HEK293 (cell line): ENCODE results near the gene SYN1.

ENCODE experiments used
- CTCF ChIA-PET: fragments of 350-600 bp; formaldehyde crosslinking; extraction: SDS; loops from one replicate; lab custom pipeline; 2021; ENCODE audit warnings: antibody characterized with exemption; lab: Yijun Ruan, JAX
- POLR2A ChIA-PET: fragments of 300-600 bp; formaldehyde crosslinking; extraction: SDS; loops from one replicate; lab custom pipeline; 2020; ENCODE audit warnings: antibody characterized with exemption, inconsistent platforms; lab: Yijun Ruan, JAX
- H3K27ac ChIP-seq: fragments of 200-500 bp; sonication (Bioruptor generic); 2 replicates; pipeline ENCODE4 v1.5.1; 2014; ENCODE audit warnings: low read depth, low read length, control low read depth, inconsistent platforms; ENCODE audit errors: extremely low read depth
- H3K36me3 ChIP-seq, 2 experiments: fragments of 200-500 bp in 1 of 2; sonication (Bioruptor generic) in 1 of 2; 1 replicate in 1 of 2; 2 replicates in 1 of 2; pipeline ENCODE4 v1.5.1; 2014 to 2017; ENCODE audit warnings: inconsistent platforms in 2 of 2, low read length in 2 of 2; ENCODE audit not compliant: control insufficient read depth in 2 of 2, insufficient read depth in 1 of 2
- H3K4me1 ChIP-seq: fragments of 200-500 bp; sonication (Bioruptor generic); 2 replicates; pipeline ENCODE4 v1.5.1; 2014; ENCODE audit warnings: mild to moderate bottlenecking, low read length, inconsistent platforms; ENCODE audit not compliant: control insufficient read depth, insufficient read depth
- H3K4me3 ChIP-seq: 2 replicates; pipeline ENCODE4 v1.5.1; 2011; ENCODE audit warnings: low read depth, mild to moderate bottlenecking, control low read depth, low read length, moderate library complexity
- H3K9me3 ChIP-seq: fragments of 200-500 bp; sonication (Bioruptor generic); 2 replicates; pipeline ENCODE4 v1.5.1; 2014; ENCODE audit warnings: low read depth, low read length, inconsistent platforms; ENCODE audit not compliant: control insufficient read depth, insufficient read depth
- BCL11B ChIP-seq: fragments of 450-650 bp; formaldehyde crosslinking; IDR thresholded peaks from 2 replicates; pipeline ENCODE4 v1.5.1; 2016; ENCODE audit warnings: low read depth, missing biosample characterization, missing genetic modification characterization
- GLI2 ChIP-seq: fragments of 450-650 bp; formaldehyde crosslinking; IDR thresholded peaks from 2 replicates; pipeline ENCODE4; 2017; ENCODE audit warnings: missing biosample characterization, missing genetic modification characterization, low read depth, borderline replicate concordance
- IKZF3 ChIP-seq: fragments of 450-650 bp; IDR thresholded peaks from 2 replicates; pipeline ENCODE4 v1.5.0; 2018; ENCODE audit warnings: missing biosample characterization, mild to moderate bottlenecking, missing genetic modification characterization, moderate library complexity
- ZFP41 ChIP-seq: fragments of 450-650 bp; formaldehyde crosslinking; IDR thresholded peaks from 2 replicates; pipeline ENCODE4 v1.5.1; 2016; ENCODE audit warnings: missing biosample characterization, missing genetic modification characterization, borderline replicate concordance
- ZNF132 ChIP-seq: fragments of 450-650 bp; formaldehyde crosslinking; IDR thresholded peaks from 2 replicates; pipeline ENCODE4 v1.5.1; 2017; ENCODE audit warnings: missing biosample characterization, missing genetic modification characterization, borderline replicate concordance
- ZNF146 ChIP-seq: fragments of 450-650 bp; formaldehyde crosslinking; IDR thresholded peaks from 2 replicates; pipeline ENCODE4 v1.5.1; 2016; ENCODE audit warnings: missing biosample characterization, missing genetic modification characterization
- ZNF169 ChIP-seq: fragments of 450-650 bp; formaldehyde crosslinking; IDR thresholded peaks from 2 replicates; pipeline ENCODE4 v1.5.1; 2016; ENCODE audit warnings: missing biosample characterization, missing genetic modification characterization
- ZNF202 ChIP-seq: fragments of 450-650 bp; formaldehyde crosslinking; IDR thresholded peaks from 2 replicates; pipeline ENCODE4 v1.5.1; 2016; ENCODE audit warnings: missing biosample characterization, missing genetic modification characterization, borderline replicate concordance
- ZNF23 ChIP-seq: fragments of 450-650 bp; formaldehyde crosslinking; IDR thresholded peaks from 2 replicates; pipeline ENCODE4 v1.5.1; 2016; ENCODE audit warnings: missing biosample characterization, missing genetic modification characterization, borderline replicate concordance
- ZNF24 ChIP-seq: fragments of 450-650 bp; formaldehyde crosslinking; IDR thresholded peaks from 2 replicates; pipeline ENCODE4 v1.5.1; 2016; ENCODE audit warnings: missing biosample characterization, missing genetic modification characterization
- ZNF292 ChIP-seq: fragments of 450-650 bp; formaldehyde crosslinking; IDR thresholded peaks from 2 replicates; pipeline ENCODE4 v1.5.1; 2016; ENCODE audit warnings: low read depth, missing biosample characterization, missing genetic modification characterization, borderline replicate concordance
- ZNF324 ChIP-seq: fragments of 450-650 bp; formaldehyde crosslinking; IDR thresholded peaks from 2 replicates; pipeline ENCODE4 v1.5.1; 2016; ENCODE audit warnings: missing biosample characterization, missing genetic modification characterization
- ZNF596 ChIP-seq: fragments of 450-650 bp; IDR thresholded peaks from 2 replicates; pipeline ENCODE4 v1.5.0; 2018; ENCODE audit warnings: missing biosample characterization, mild to moderate bottlenecking, missing genetic modification characterization, moderate library complexity
- ZNF626 ChIP-seq: fragments of 450-650 bp; sonication (Bioruptor Pico); formaldehyde crosslinking; IDR thresholded peaks from 2 replicates; pipeline ENCODE4 v1.5.1; 2018; ENCODE audit warnings: missing biosample characterization, missing genetic modification characterization, inconsistent platforms
- ZNF660 ChIP-seq: fragments of 450-650 bp; IDR thresholded peaks from 2 replicates; pipeline ENCODE4 v1.5.1; 2018; ENCODE audit warnings: missing biosample characterization, mild to moderate bottlenecking, missing genetic modification characterization
- ZNF777 ChIP-seq: fragments of 450-650 bp; formaldehyde crosslinking; IDR thresholded peaks from 2 replicates; pipeline ENCODE4 v1.5.1; 2017; ENCODE audit warnings: missing biosample characterization, missing genetic modification characterization, borderline replicate concordance
- TF ChIP-seq, protein P1 (sequence below): fragments of 450-650 bp; formaldehyde crosslinking; IDR thresholded peaks from 2 replicates; pipeline ENCODE4 v1.5.1; 2016; ENCODE audit warnings: missing biosample characterization, missing genetic modification characterization
- TF ChIP-seq, protein P2 (sequence below): fragments of 450-650 bp; formaldehyde crosslinking; IDR thresholded peaks from 2 replicates; pipeline ENCODE4 v1.5.1; 2017; ENCODE audit warnings: missing biosample characterization, missing genetic modification characterization
- TF ChIP-seq, protein P3 (sequence below): fragments of 450-650 bp; formaldehyde crosslinking; IDR thresholded peaks from 2 replicates; pipeline ENCODE4 v1.5.1; 2016; ENCODE audit warnings: missing biosample characterization, missing genetic modification characterization, low read depth
- TF ChIP-seq, protein P4 (sequence below): fragments of 450-650 bp; formaldehyde crosslinking; IDR thresholded peaks from 2 replicates; pipeline ENCODE4 v1.5.1; 2016; ENCODE audit warnings: missing biosample characterization, missing genetic modification characterization
- TF ChIP-seq, protein P5 (sequence below): fragments of 450-650 bp; formaldehyde crosslinking; IDR thresholded peaks from 2 replicates; pipeline ENCODE4 v1.5.1; 2016; ENCODE audit warnings: missing biosample characterization, missing genetic modification characterization
- TF ChIP-seq, protein P6 (sequence below): fragments of 450-650 bp; formaldehyde crosslinking; IDR thresholded peaks from 2 replicates; pipeline ENCODE4 v1.5.1; 2016; ENCODE audit warnings: missing biosample characterization, missing genetic modification characterization

The SYN1 gene

DNA sequence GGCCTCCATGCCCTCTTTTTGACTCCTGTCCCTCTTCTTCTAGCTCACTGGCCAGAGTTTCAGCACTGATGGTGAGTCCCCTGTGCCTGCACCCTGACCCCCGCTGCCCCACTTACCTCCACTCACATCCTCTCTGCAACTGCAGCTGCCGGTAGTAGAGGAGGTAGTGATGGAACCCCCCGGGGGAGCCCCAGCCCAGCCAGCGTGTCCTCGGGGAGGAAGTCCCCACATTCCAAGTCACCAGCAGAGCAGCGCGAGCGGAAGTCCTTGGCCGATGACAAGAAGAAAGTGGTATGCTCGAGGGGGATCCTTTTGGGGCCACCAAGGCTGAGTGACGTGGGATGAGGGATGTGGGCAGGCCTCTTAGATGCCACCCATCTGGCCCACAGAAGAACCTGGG, 52.8 kb downstream of the SYN1 start (continued):
- TF ChIP-seq, protein P1, sequence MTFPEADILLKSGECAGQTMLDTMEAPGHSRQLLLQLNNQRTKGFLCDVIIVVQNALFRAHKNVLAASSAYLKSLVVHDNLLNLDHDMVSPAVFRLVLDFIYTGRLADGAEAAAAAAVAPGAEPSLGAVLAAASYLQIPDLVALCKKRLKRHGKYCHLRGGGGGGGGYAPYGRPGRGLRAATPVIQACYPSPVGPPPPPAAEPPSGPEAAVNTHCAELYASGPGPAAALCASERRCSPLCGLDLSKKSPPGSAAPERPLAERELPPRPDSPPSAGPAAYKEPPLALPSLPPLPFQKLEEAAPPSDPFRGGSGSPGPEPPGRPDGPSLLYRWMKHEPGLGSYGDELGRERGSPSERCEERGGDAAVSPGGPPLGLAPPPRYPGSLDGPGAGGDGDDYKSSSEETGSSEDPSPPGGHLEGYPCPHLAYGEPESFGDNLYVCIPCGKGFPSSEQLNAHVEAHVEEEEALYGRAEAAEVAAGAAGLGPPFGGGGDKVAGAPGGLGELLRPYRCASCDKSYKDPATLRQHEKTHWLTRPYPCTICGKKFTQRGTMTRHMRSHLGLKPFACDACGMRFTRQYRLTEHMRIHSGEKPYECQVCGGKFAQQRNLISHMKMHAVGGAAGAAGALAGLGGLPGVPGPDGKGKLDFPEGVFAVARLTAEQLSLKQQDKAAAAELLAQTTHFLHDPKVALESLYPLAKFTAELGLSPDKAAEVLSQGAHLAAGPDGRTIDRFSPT (tag by site-specific recombination): no peak
- no peak for TF ChIP-seq ZNF23 (tag by site-specific recombination)
- TF ChIP-seq ZNF202: no peak
- TF ChIP-seq ZNF24 (tag by site-specific recombination): no peak
- TF ChIP-seq, protein P2, sequence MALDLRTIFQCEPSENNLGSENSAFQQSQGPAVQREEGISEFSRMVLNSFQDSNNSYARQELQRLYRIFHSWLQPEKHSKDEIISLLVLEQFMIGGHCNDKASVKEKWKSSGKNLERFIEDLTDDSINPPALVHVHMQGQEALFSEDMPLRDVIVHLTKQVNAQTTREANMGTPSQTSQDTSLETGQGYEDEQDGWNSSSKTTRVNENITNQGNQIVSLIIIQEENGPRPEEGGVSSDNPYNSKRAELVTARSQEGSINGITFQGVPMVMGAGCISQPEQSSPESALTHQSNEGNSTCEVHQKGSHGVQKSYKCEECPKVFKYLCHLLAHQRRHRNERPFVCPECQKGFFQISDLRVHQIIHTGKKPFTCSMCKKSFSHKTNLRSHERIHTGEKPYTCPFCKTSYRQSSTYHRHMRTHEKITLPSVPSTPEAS: no peak
- no peak for TF ChIP-seq ZNF132
- TF ChIP-seq, protein P3, sequence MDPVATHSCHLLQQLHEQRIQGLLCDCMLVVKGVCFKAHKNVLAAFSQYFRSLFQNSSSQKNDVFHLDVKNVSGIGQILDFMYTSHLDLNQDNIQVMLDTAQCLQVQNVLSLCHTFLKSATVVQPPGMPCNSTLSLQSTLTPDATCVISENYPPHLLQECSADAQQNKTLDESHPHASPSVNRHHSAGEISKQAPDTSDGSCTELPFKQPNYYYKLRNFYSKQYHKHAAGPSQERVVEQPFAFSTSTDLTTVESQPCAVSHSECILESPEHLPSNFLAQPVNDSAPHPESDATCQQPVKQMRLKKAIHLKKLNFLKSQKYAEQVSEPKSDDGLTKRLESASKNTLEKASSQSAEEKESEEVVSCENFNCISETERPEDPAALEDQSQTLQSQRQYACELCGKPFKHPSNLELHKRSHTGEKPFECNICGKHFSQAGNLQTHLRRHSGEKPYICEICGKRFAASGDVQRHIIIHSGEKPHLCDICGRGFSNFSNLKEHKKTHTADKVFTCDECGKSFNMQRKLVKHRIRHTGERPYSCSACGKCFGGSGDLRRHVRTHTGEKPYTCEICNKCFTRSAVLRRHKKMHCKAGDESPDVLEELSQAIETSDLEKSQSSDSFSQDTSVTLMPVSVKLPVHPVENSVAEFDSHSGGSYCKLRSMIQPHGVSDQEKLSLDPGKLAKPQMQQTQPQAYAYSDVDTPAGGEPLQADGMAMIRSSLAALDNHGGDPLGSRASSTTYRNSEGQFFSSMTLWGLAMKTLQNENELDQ (tag by site-specific recombination): no peak
- TF ChIP-seq ZNF777 (tag by site-specific recombination): no peak
- TF ChIP-seq ZNF146 (tag by site-specific recombination): no peak
- TF ChIP-seq ZNF660 (tag by site-specific recombination): no peak
- TF ChIP-seq ZNF626 (tag by site-specific recombination): no peak
- no peak for TF ChIP-seq ZNF324 (tag by site-specific recombination)

DNA sequence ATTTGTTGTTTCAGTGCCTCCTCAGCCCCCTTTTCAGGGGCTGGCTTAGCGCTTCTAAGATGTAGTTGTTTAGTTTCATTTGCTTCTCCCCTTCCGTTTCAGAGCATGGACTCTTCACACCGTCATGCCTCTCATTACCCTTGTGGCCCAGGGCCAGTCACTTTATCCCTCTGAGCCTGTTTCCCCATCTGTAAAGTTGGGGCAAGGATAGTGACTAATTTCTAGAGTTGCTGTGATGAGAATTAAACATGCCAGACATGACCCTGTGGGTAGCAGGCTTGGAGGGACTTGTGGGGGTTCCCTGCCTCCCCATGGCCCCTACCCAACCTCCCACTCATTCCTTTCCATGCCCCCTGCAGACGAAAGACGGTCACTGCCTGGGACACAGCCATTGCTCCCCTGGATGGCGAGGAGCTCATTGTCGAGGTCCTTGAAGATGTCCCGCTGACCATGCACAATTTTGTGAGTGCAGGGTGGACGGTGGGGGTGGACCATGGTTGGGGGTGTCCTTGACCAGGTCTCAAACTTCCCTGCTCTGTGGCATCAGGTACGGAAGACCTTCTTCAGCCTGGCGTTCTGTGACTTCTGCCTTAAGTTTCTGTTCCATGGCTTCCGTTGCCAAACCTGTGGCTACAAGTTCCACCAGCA, 55.1 kb downstream of the SYN1 start:
- Histone ChIP-seq H3K4me3 (no peak overlapping the region), H3K9me3 (no peaks in the 10 kb centered on the region), H3K4me1 (no peaks in the 10 kb centered on the region; the same call in 1 of the 2 replicates), H3K27ac (no peak overlapping the region), H3K36me3 (peaks cover 0 to 63% of the 10 kb centered on the region in 2 experiments; a peak in 1 of 3 replicates)
- ChIA-PET CTCF (interaction anchor here (0.5 to 1.0 kb wide), 4 partner anchors 18 to 1024 kb away, joined by 3 to 5 read pairs (median 3); no protein-coding TSS in a partner anchor), POLR2A (no interaction called here)
- TF ChIP-seq IKZF3 (tag by site-specific recombination) (no peak), ZNF596 (tag by site-specific recombination) (no peak), ZFP41 (tag by site-specific recombination) (no peak), BCL11B (tag by site-specific recombination) (no peak), ZNF169 (tag by site-specific recombination) (no peak), GLI2 (tag by site-specific recombination) (no peak), ZNF146 (tag by site-specific recombination) (no peak), ZNF660 (tag by site-specific recombination) (no peak), ZNF292 (no peak)
- TF ChIP-seq, protein P4, sequence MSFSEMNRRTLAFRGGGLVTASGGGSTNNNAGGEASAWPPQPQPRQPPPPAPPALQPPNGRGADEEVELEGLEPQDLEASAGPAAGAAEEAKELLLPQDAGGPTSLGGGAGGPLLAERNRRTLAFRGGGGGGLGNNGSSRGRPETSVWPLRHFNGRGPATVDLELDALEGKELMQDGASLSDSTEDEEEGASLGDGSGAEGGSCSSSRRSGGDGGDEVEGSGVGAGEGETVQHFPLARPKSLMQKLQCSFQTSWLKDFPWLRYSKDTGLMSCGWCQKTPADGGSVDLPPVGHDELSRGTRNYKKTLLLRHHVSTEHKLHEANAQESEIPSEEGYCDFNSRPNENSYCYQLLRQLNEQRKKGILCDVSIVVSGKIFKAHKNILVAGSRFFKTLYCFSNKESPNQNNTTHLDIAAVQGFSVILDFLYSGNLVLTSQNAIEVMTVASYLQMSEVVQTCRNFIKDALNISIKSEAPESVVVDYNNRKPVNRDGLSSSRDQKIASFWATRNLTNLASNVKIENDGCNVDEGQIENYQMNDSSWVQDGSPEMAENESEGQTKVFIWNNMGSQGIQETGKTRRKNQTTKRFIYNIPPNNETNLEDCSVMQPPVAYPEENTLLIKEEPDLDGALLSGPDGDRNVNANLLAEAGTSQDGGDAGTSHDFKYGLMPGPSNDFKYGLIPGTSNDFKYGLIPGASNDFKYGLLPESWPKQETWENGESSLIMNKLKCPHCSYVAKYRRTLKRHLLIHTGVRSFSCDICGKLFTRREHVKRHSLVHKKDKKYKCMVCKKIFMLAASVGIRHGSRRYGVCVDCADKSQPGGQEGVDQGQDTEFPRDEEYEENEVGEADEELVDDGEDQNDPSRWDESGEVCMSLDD (tag by site-specific recombination): no peak
- TF ChIP-seq, protein P5, sequence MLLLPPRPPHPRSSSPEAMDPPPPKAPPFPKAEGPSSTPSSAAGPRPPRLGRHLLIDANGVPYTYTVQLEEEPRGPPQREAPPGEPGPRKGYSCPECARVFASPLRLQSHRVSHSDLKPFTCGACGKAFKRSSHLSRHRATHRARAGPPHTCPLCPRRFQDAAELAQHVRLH (tag by site-specific recombination): no peak
- TF ChIP-seq, protein P3 (tag by site-specific recombination): no peak
- TF ChIP-seq, protein P6, sequence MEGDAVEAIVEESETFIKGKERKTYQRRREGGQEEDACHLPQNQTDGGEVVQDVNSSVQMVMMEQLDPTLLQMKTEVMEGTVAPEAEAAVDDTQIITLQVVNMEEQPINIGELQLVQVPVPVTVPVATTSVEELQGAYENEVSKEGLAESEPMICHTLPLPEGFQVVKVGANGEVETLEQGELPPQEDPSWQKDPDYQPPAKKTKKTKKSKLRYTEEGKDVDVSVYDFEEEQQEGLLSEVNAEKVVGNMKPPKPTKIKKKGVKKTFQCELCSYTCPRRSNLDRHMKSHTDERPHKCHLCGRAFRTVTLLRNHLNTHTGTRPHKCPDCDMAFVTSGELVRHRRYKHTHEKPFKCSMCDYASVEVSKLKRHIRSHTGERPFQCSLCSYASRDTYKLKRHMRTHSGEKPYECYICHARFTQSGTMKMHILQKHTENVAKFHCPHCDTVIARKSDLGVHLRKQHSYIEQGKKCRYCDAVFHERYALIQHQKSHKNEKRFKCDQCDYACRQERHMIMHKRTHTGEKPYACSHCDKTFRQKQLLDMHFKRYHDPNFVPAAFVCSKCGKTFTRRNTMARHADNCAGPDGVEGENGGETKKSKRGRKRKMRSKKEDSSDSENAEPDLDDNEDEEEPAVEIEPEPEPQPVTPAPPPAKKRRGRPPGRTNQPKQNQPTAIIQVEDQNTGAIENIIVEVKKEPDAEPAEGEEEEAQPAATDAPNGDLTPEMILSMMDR: no peak
